ENCODE results near the gene C11orf24.

DNA sequence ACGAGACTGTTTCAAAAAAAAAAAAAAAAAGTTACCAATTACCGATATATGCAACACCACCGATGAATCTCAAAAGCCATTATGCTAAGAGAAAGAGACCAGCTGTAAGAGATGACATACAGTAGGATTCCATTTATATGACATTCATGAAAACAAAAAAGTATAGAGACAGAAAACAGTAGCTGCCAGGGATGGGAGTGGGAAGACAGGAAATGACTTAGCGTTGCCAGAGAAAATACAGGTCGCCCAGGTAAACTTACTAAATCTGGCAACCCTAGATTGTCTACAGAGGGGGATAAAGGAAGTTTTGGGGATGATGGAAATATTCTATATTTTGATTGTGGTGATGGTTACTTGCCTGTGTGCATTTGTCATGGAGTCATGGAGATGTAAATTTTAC lies 7.9 kb upstream of the C11orf24 start:
- TF ChIP-seq EZH2 (optimal IDR thresholded peaks at IDR 0.05; ENCODE audit: low read depth, low read length) (no peak), EZH2phosphoT487 (IDR thresholded peaks at IDR 0.05; ENCODE audit: low read length) (no peak)
- TF ChIP-seq, protein P1, sequence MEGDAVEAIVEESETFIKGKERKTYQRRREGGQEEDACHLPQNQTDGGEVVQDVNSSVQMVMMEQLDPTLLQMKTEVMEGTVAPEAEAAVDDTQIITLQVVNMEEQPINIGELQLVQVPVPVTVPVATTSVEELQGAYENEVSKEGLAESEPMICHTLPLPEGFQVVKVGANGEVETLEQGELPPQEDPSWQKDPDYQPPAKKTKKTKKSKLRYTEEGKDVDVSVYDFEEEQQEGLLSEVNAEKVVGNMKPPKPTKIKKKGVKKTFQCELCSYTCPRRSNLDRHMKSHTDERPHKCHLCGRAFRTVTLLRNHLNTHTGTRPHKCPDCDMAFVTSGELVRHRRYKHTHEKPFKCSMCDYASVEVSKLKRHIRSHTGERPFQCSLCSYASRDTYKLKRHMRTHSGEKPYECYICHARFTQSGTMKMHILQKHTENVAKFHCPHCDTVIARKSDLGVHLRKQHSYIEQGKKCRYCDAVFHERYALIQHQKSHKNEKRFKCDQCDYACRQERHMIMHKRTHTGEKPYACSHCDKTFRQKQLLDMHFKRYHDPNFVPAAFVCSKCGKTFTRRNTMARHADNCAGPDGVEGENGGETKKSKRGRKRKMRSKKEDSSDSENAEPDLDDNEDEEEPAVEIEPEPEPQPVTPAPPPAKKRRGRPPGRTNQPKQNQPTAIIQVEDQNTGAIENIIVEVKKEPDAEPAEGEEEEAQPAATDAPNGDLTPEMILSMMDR (IDR thresholded peaks at IDR 0.05; ENCODE audit: low read length) = no peak
